ENCODE data around the gene MYL10.

GRCh38 chr7:101596898-101597297 lies 32.2 kb downstream of the MYL10 start:
- TF ChIP-seq ZNF274 (IDR thresholded peaks at IDR 0.05; ENCODE audit: low read depth, low read length) = no peak
- no peak for TF ChIP-seq YY1 (IDR thresholded peaks at IDR 0.05; ENCODE audit: insufficient read depth, insufficient read length)
- no peak for TF ChIP-seq SUZ12 (IDR thresholded peaks at IDR 0.05; ENCODE audit: extremely low read depth, insufficient read depth, insufficient read length)

Measured in NT2/D1 (cell line).